GM10847 (cell line): ENCODE data around the gene ZFP64.

Experiments used
- POLR2A ChIP-seq: IDR thresholded peaks from 2 replicates; pipeline ENCODE4 v1.6.1; 2011; ENCODE audit not compliant: insufficient read length; ENCODE audit errors: extremely low read depth

The ZFP64 gene

GRCh38 chr20:52104546-52105441, 86.8 kb downstream of the ZFP64 start:
- no peak for TF ChIP-seq POLR2A

DNA sequence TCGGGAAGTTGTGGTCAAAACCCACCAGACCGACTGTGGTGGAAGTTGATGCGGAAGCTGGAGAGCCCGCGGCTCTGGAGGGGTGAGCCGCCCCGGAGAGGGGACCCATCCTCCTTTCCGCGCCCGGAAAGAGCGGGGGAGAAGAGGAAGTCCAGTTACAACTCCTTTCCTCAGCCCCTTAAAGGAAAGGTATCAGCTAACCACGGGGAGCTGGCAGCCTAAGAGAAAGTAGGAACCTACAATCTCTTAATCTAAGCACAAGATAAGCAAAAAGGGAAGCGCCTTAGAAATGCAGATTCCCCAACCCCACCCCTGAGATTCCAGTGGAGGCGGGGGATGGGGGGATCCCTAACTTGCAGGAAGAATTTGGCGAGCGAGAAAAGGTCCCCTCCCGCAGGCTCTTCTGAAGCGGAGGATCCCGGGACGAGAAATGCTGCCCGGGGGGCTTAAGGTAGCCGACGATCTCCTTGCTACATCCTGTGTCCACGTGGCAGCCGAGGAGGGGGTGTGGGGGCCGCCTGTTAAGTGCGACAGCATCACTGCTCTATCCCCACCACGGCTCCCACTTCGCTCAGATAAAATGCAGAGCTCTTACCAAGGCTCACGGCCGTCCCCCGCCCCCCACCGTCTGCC, 87.5 kb downstream of the ZFP64 start:
- TF ChIP-seq POLR2A = no peak

- TF ChIP-seq POLR2A = no peak
These were observed 88.2 kb downstream of the ZFP64 start for GRCh38 chr20:52103335-52103912.

GRCh38 chr20:52102559-52102958, 89.0 kb downstream of the ZFP64 start:
- no peak for TF ChIP-seq POLR2A

GRCh38 chr20:52102126-52102525, 89.5 kb downstream of the ZFP64 start:
- no peak for TF ChIP-seq POLR2A
